NCI-H1436 (cell line): ENCODE data around the gene RILP.

Source experiments
- DNase-seq: peaks from one replicate; lab custom pipeline; 2025; lab: John Stamatoyannopoulos, UW

Gene RILP

DNA sequence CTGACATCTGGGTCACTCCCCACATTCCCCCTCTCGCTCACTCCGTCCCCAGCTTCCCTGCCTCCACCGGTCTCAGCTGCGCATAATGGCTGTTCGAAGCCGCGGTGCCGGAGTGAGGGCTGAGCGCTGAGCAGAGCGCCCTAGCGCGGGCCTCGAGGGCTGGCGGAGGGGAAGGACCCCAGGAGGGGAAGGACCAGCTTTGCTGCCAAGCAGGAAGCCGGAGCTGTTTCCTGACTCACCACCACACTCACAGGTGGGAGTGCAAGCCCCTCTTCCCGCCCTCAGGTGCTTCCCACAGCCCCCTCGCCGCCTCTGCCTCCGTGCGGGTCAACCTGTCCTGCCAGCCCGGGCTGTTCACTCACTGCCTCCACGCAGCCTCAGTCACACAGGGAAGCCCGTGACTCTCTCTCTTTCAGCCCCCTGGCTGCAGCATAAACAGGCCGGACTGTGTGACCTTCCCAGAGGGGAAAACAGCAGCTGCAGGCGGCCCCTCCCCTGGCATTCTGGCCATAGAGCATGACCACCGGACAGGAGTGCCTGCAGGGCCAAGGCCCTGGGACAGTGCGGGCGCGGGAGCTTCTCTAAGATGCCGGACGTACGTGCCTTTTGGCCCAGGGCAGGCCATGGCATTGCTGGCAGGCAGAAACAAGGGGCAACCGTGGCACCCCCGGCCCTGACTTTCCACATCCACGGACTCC lies 44.7 kb downstream of the RILP start:
- DNase-seq = no peak

DNA sequence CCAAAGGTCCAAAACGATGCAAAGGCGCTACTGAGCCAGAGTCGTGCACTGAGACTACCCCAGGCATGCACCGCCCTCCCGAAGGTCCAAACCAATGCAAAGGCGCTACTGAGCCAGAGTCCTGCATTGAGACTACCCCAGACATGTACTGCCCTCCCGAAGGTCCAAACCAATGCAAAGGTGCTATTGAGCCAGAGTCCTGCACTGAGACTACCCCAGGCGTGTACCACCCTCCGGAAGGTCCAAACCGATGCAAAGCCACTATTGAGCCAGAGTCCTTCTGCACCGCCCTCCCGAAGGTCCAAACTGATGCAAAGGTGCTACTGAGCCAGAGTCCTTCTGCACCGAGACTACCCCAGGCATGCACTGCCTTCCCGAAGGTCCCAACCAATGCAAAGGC lies 48.1 kb downstream of the RILP start:
- no peak for DNase-seq

- no peak for DNase-seq
Measured at GRCh38 chr17:1598399-1599095, 51.1 kb downstream of the RILP start.

GRCh38 chr17:1597861-1598342 lies 51.8 kb downstream of the RILP start:
- no peak for DNase-seq
